ENCODE results near the gene SNTB2.
A peak's percentile ranks its signal among the peaks of the same experiment; 100 is the strongest.
"Not testable (repeated sequence)": the region's sequence is repeated elsewhere in the genome, so short reads cannot be mapped to it uniquely, and the experiment has no call there.

The SNTB2 gene

GRCh38 chr16:69294051-69294450 lies 107.1 kb downstream of the SNTB2 start:
- DNase-seq, result no peak

- not testable (repeated sequence) for DNase-seq
Measured at GRCh38 chr16:69296771-69297170, 109.8 kb downstream of the SNTB2 start.

- no peak for DNase-seq
Measured at GRCh38 chr16:69298261-69298660, 111.3 kb downstream of the SNTB2 start.

- no peak for DNase-seq
Measured at GRCh38 chr16:69301187-69301586, 114.2 kb downstream of the SNTB2 start.

GRCh38 chr16:69301861-69302260 lies 114.9 kb downstream of the SNTB2 start:
- no peak for DNase-seq

- no peak for DNase-seq
Measured at GRCh38 chr16:69302301-69302700, 115.3 kb downstream of the SNTB2 start.

GRCh38 chr16:69306031-69306430 lies 119.1 kb downstream of the SNTB2 start:
- DNase-seq, result no peak

- no peak for DNase-seq
Measured at GRCh38 chr16:69307091-69307490, 120.1 kb downstream of the SNTB2 start.

- DNase-seq, result no peak
Measured at GRCh38 chr16:69307856-69308255, 120.9 kb downstream of the SNTB2 start.

- DNase-seq, result no peak
Measured at GRCh38 chr16:69309316-69309715, 122.4 kb downstream of the SNTB2 start.

GRCh38 chr16:69310653-69311532 lies 123.9 kb downstream of the SNTB2 start, which contains the start of gene VPS4A:
TSS of gene VPS4A (plus strand) at chr16:69311350. CDS start at chr16:69311512, 162 bp downstream.
- peak; percentile 80 for DNase-seq

- no peak for DNase-seq
Measured at GRCh38 chr16:69311533-69312387, 124.8 kb downstream of the SNTB2 start.

GRCh38 chr16:69313469-69313868 lies 126.5 kb downstream of the SNTB2 start:
- DNase-seq, result no peak

- no peak for DNase-seq
Measured at GRCh38 chr16:69314534-69314933, 127.6 kb downstream of the SNTB2 start.

- no peak for DNase-seq
Measured at GRCh38 chr16:69315486-69316311, 128.7 kb downstream of the SNTB2 start.

GRCh38 chr16:69316595-69317034 lies 129.7 kb downstream of the SNTB2 start:
- no peak for DNase-seq

GRCh38 chr16:69318177-69318910 lies 131.4 kb downstream of the SNTB2 start:
- DNase-seq, result no peak

GRCh38 chr16:69318911-69319289 lies 131.9 kb downstream of the SNTB2 start:
- DNase-seq, result no peak

GRCh38 chr16:69319381-69319780 lies 132.4 kb downstream of the SNTB2 start:
- no peak for DNase-seq

- DNase-seq, result no peak
Measured at GRCh38 chr16:69319826-69320739, 133.1 kb downstream of the SNTB2 start.

- DNase-seq, result no peak
Measured at GRCh38 chr16:69320740-69321073, 133.7 kb downstream of the SNTB2 start.

Data from NCI-H748 treated with DMSO at 0.1 percent for 48 hours (cell line).